Panc1 (cell line): ENCODE results near the gene MYO16.

Source experiments
- CTCF ChIP-seq: fragments of 450-650 bp; IDR thresholded peaks from 2 replicates; pipeline ENCODE4 v1.5.1; 2017; ENCODE audit warnings: mild to moderate bottlenecking
- POLR2AphosphoS5 ChIP-seq: IDR thresholded peaks from 2 replicates; pipeline ENCODE4 v1.6.1; 2012; ENCODE audit warnings: mild to moderate bottlenecking, low read depth, low read length, moderate library complexity
- SIN3A ChIP-seq: IDR thresholded peaks from 2 replicates; pipeline ENCODE4 v1.6.1; 2012; ENCODE audit warnings: low read depth, mild to moderate bottlenecking, low read length, moderate library complexity, borderline replicate concordance; ENCODE audit not compliant: insufficient read depth

GRCh38 chr13:108830916-108831315 lies 201.5 kb downstream of the MYO16 start:
- no peak for TF ChIP-seq CTCF
- no peak for TF ChIP-seq SIN3A
- no peak for TF ChIP-seq POLR2AphosphoS5
